ENCODE data around the gene P3H4.
"Not testable (repeated sequence)": the region's sequence is repeated elsewhere in the genome, so short reads cannot be mapped to it uniquely, and the experiment has no call there.

GRCh38 chr17:41840781-41841180 lies 29.0 kb upstream of the P3H4 start:
- not testable (repeated sequence) for TF ChIP-seq CTCF (optimal IDR thresholded peaks at IDR 0.05 in 1 of 3, IDR thresholded peaks at IDR 0.05 in 1 of 3, conservative IDR thresholded peaks at IDR 0.05 in 1 of 3; ENCODE audit: extremely low read depth in 1 of 3, insufficient read depth in 2 of 3, low read length in 3 of 3); EZH2 (IDR thresholded peaks at IDR 0.05; ENCODE audit: low read length)
